ENCODE results near the gene NINL.

NINL gene

GRCh38 chr20:25461786-25462545 lies 123.4 kb downstream of the NINL start:
- DNase-seq, result no peak

GRCh38 chr20:25461281-25461650 lies 124.1 kb downstream of the NINL start:
- no peak for DNase-seq

GRCh38 chr20:25460566-25461280 lies 124.6 kb downstream of the NINL start:
- no peak for DNase-seq

DNA sequence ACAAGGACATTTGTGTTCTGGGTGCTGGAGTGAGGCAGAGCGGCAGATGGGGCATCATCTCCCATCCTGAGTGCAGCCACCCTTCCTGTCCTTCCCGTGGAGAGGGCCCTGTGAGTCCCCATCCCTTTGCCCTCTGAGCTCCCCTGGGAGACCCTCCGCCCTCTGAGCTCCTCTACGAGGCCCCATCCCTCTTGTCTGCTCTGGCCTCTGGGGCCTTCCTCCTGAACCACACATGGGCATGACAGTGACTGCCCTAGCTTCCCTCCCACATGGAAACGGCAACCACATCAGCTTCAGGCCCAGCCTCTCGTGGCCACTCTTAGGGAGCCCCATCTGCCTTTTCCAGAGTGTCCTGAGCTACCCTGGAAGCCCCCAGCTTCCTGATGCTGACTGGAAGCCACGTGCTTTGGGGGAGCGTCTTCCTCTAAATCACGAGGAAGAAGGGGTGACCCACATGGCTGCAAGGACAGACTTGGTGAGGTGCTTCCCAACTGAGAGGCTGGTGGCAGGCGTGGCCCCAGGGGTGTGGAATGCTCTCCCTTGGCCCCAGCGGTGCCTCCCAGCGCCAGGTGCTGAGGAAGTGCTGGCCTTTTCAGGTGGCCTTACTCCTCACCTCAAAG lies 125.3 kb downstream of the NINL start:
- no peak for DNase-seq

DNA sequence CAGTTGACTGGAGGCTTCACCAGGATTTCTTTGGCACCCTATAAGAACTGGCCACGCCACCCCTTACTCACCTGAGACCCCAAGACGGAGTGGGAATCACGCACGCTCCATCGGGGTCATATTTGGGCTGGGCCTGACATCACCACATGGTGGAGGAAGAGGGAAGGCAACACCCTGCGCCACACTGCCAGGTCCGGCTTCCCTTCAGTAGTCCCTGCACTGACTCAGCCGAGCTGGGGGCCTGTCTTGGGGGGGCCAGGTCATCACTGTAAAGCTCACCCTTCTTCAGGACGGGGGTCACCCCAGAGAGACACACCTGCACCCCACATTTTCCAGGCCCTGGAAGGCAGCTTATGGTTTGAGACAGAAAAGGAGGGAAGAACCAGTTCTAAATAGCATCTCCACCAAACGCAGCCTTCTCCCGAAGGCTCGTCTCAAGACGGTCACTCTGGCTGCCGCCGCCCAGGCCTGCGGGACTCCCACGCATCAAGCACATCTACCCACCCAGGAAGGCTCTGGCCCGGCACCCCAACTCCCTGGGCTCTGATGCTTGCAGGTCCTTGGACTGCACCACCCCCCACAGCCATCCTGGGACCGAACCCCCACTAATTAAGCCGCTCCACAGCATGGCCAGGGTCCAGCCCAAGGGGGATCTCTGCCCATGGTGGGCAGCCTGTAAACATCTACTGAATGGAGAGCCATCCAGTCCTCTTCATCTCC lies 126.1 kb downstream of the NINL start:
- DNase-seq, result no peak

DNA sequence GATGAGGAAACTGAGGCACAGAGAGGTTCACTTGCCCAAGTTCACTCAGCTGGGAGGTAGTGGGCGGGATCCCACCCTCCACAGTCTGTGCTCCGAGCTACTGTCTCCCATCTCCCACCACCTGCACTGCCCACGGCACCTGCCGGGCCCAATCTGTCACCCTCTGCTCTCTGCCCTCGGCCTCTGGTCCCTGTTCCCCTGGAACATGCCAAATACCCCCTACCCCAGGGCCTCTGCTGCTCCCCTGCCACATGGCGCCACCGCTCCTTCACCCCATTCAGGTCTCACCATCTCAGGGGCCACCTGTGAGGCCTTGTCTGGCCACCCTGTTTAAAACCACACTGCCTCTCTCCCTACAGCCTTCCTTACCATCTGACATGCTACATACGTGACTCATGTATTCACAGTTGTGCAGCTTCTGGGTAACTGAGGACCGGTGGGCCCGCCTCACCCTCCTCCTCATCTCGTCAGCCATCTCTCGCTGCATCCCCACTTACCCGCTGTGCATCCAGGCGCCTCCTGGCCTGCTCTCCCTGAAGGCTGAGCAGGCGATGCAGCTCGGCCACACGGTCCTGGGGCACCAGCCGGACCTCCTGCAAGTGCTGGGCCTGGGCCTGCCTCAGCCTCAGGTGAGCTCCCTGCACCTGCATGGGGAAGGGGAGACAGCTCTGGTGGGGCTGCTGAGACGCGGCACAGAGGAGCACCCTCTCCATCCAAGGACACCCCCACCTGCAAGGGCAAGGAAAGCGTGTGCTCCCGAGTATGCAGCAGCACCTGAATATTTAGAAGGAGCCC lies 127.2 kb downstream of the NINL start:
- DNase-seq, result no peak

GRCh38 chr20:25454153-25454900 lies 131.0 kb downstream of the NINL start:
- no peak for DNase-seq

GRCh38 chr20:25453035-25453810 lies 132.1 kb downstream of the NINL start:
- peak; percentile 12 for DNase-seq

DNA sequence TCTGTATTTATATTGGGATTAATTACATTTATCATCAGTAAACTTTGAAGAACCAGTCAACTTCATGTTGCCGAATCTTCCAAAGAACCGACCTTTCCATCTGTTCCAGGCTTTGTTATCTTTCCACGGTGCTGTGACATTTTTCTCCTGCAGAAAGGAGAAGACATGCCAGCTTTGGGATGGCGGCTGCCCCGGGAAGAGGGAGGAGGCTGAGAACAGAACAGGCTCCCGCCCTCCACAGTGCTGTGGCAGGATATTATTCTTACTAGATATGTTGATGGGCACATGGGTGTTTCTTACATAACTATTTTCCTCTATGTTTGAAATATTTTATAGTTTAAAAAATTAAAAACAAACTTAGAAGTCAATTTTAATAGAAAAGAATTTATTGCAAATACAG lies 133.0 kb downstream of the NINL start:
- no peak for DNase-seq

DNA sequence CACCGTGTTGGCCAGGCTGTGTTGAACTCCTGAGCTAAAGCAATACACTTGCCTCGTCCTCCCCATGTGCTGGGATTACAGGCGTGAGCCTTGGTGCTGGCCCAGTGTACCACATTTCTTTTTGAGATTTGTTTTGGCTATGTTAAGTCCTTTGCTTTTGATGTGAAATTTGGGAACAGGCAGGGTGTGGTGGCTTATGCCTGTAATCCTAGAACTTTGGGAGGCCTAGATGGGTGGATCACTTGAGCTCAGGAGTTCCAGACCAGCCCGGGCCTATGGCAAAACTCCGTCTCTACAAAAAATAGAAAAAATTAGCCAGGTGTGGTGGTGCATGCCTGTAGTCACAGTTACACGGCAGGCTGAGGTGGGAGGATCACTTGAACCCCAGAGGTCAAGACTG lies 137.7 kb downstream of the NINL start:
- no peak for DNase-seq

DNA sequence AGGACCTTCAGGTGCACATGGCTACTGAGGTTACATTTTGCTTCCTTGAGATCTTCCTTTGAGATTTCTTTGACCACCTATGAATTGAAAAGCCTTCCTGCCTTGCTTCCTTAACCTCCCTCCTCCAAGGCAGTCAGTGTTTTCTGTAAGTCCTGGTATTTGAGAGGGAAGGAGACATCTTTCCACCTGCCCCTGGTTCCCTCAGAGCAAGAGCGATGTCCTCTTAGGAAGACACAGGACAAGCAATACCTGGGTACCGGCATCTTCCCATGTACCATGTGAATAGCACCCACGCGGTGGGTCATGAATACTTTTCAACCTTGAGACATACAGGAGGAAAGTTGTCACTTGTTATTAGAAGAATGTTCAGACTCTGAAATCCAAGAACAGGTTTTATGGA lies 140.8 kb downstream of the NINL start:
- no peak for DNase-seq

GRCh38 chr20:25439328-25439727 lies 146.0 kb downstream of the NINL start:
- no peak for DNase-seq

- DNase-seq, result no peak
Measured at GRCh38 chr20:25437153-25437581, 148.2 kb downstream of the NINL start.

DNA sequence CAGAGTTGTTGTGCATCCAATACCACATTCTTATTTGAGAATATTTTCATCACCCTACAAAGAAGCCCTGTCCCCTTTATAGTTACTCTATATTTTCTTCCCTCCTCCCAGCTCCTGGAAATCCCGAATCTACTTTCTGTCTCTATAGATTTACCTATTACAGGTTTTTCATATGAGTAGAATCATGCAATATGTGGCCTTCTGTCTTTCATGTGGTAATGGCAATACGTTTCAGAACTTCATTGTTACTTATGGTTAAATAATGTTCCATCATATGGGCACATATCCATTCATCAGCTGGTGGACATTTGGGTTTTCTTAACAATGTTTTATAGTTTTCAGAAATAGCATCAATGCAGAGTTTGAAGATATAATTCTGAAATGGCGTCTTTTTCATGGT lies 160.8 kb downstream of the NINL start:
- no peak for DNase-seq

- DNase-seq, result no peak
Measured at GRCh38 chr20:25422032-25422431, 163.3 kb downstream of the NINL start.

GRCh38 chr20:25421102-25421501 lies 164.2 kb downstream of the NINL start:
- no peak for DNase-seq

DNA sequence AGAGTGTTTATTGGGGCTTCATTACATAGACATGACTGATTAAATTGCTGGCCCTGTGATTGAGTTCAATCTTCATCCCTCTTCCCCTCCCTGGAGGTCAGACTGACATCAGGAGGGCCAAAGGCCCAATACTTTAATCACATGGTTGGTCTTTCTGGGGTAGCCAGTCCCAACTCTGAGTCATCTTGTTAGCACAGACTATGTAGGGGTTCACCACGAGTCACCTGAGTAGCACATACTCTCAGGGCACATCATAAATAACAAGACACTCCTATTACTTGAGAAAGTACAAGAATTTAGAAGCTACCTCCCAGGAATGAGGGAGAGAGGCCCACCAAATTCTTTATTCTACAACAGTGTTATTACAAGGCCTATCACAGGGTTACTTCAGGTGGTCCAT lies 166.6 kb downstream of the NINL start:
- no peak for DNase-seq

DNA sequence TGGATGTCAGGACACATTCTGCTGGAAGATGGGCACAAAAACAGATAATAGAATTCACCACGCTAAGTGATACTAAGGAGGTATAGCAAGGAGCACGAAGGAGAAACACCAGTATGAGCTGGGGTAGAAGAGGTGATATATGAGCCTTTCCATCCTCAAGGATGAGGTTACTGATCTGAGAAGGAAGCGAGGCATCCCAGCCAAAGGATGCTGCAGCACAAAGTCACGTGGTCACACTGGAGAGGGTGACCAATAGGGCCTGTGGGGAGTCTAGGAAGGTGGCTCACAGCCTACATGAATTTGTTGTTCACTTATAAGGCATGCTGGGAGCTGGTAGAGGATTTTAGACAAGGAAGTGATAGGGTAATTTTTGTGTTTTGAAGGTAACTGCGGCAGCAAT lies 176.4 kb downstream of the NINL start:
- no peak for DNase-seq

DNA sequence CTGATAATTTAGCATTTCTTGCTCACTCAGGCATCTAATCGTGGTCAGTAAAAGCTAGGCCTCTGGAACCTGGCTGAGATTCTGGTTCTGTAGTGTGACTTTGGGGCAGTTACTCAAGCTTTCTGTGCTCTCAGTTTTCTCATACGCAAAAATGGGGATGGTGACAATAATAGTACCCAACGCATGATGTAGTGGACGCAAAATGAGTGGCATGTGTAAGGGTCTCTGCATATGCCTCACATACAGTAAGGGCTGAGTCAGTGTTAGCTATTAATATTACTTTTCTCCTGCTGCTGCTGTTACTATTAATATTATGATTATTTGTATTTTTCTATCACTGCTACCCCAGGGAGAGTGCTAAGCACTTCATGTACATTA lies 177.2 kb downstream of the NINL start:
- DNase-seq, result peak; percentile 7

DNA sequence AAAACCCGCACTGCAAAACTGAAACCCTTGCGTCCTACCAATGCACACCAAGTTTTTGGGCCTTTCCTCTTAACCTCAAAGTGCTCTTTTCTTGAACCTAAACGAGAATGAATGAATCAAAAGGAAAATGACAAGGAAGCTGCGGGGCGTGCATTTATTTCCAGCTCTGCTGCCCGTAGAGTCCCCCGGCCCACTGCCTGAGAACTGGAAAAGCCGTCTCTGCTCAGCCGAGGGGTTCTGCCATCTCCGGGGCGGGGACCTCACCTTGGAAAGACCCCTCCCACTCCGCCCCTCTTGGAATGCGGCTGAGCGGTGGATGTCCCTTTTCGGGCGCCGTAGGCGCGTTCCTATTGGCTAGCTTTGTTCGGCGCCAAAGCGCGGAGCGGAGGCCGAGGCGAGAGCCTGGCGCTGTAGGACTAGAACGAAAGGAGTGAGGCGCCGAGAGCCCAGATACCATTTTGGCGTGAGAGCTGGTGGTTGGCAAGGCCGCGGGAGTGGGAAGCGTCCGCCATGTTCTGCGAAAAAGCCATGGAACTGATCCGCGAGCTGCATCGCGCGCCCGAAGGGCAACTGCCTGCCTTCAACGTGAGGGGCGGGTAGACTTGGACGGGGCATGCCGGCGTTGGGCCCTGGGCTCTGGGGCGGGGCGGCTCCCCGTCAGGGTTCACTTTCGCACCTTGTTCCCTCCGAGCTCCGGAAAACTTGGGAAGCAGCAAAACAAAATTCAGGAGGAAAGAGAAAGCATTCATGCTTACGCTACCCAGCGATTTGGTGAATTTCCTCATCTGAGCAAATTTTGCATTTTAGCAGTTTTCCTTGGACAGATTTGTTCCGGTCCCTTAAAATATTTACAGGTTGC lies 177.8 kb downstream of the NINL start, which contains the start of gene GINS1:
GINS1 (plus strand) TSS at position 363 of the 859 bp plus-strand sequence; CDS start at position 511, 148 bp downstream.
- peak; percentile 91 for DNase-seq
